Measurements from ENCODE around the gene SH2D4B.
"Not testable (repeated sequence)": the region's sequence is repeated elsewhere in the genome, so short reads cannot be mapped to it uniquely, and the experiment has no call there.

Gene SH2D4B

DNA sequence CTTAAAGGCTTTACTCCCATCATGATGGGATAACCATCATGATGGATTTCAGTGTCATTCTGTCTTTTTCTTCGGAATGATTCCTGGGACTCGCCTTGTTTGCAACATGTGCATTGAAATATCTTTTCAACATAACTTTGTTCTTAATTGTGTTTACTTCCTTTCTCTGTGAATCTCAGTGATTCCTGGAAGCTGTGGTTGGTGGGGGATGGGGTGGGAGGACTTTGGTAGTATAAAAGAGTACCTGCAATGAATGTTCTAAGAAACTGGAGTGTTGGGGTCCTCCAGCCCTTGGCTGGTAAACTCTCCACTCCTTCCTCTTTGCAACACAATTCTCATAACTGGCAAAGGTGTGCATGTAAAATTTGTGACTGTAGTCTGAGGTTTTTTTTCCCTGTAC, 11.5 kb upstream of the SH2D4B start:
- no peak for DNase-seq

DNA sequence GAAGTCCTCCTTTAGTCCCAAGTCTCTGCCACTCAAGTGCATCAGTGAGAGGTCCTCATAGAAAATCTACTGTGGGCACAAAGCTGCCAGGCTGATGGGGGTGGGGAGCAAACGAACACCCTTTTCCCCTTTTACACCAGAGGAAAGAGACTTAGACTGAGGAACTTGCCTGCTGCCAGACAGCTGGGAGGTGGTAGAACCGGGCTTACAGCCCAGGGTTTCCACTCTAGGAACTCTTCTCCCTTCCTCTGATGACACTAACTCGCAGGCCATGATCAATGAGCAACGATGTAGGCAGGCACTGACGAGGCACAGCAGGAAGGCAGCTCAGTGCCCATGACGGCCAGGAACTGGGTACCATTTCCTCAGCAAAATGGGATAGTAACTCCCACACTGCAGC, 11.0 kb upstream of the SH2D4B start:
- no peak for DNase-seq

DNA sequence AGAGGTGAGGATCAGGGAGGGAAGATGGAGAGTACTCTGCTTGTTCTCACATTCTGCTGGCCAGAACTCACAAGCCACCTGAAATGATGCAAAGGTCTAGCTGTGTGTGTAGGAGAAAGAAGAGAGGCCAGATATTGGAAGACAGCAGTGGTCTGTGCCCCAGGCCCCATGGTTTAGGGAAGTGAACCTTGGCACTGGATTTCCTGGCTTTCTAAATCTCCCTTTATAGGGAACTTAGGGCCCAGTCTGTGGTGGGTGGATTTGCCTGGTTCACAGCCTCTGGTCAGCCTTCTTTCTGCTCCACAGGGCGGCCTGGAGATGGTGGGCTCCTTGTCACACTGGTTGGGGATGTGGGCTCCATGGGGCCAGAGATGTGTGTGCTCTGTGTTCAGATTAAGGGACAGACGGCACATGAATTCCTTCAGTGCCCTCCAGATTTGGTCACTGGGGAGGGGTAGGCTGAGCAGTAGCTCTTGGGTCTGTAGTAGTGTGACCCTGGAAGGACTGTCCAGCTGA, 9.5 kb upstream of the SH2D4B start:
- no peak for DNase-seq

DNA sequence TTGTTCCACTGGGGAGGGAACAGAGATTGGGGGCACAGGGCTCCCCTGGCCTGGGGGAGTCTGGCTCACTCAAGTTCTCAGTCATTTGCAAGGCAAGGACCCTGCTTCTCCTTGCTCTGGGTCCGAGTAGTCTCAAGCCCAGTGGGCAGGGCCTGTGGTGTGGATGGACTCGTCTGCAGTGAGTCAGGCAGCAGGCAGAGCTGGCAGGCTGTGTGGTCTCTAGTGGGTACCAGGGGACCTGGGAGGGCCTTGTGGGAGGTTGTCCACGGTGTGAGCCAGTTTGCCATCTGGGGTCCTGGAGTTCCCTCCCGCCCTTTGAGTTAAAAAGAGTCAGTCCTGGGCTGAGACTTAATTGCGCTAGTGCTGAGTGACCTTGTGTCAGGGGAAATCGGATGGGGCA, 8.8 kb upstream of the SH2D4B start:
- no peak for DNase-seq

DNA sequence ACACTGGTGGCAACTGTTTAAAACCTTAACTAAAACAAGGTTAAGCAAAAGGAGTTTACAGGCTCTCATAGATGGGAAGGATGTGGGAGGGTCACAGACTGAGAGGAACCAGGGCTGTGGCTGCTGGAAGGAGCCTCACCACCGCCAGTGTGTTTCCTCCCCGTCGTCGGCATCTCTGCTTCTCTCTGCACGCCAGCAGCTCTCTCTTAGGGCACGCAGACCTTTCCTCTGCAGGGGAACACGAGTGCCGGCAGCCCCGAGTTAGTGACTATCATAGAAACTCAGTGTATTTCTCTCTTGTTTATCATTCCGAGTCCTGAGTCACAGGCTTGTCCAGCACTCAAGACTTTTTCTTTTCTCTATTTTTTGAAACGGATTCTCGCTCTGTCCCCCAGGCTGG, 8.1 kb upstream of the SH2D4B start:
- peak; percentile 24 for DNase-seq

DNA sequence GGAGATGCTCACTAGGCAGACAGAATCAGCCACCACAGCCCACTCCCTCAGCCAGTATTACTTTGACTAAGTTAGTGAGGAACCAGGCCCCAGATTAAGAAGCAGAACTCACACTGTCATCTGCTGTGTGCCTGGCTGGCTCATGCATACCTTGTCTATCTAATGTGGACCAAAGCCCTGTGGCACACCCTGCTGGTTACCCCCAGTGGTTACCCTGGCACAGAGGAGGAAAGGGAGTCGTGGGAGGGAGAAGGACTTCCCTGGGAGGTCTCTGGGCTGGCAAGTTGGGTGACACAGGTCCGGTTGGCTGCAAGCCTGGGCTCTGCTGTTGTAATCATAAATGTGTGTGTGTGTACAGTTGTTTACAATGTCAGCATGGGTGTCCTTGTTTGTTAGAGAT, 7.5 kb upstream of the SH2D4B start:
- DNase-seq, result peak; percentile 22

DNA sequence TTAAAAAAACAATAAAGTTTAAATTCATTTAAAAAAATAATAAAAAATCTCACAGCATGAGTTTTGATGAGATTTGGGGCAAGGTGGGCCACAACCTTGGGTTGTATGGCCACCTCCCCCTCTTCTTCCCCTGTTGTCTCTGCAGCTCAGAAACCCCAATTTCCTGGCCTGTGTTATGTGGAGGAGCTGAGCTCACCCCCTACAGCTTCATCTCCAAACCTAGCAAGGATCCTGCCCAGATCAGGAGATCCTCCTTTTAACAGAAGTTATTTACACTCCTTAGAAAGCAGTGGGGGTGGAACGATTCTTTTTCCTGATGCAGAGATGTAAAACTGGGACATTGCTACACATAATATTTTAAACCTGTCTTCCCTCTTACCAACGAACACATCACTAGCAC, 6.9 kb upstream of the SH2D4B start:
- DNase-seq, result no peak

DNA sequence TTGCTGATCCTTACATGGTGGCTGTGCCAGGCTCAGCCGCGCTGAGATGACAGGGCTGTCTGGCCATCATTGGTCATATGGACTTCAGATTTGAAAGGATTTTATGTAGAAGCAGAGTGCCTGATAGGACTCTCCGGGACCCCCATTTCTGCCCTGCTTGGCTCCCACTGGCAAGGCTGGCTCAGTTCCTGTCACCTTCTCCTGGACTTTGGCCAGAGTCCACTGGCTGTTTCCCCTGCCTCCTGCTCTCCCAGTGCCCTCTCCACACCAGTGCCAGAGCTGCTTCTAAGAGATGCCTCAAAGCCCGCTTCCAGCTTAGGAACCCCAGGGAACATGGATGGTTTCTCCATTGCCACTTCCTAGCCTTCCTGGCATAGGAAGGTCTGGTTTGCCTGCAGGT, 5.1 kb upstream of the SH2D4B start:
- no peak for DNase-seq

DNA sequence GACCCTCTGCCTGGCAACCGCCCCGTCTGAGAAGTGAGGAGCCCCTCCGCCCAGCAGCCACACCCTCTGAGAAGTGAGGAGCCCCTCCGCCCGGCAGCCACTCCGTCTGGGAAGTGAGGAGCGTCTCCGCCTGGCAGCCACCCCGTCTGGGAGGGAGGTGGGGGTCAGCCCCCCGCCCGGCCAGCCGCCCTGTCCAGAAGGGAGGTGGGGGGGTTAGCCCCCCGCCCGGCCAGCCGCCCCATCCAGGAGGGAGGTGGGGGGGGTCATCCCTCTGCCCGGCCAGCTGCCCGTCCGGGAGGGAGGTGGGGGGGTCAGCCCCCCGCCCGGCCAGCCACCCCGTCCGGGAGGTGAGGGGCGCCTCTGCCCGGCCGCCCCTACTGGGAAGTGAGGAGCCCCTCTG, 3.6 kb upstream of the SH2D4B start:
- DNase-seq, result not testable (repeated sequence)

DNA sequence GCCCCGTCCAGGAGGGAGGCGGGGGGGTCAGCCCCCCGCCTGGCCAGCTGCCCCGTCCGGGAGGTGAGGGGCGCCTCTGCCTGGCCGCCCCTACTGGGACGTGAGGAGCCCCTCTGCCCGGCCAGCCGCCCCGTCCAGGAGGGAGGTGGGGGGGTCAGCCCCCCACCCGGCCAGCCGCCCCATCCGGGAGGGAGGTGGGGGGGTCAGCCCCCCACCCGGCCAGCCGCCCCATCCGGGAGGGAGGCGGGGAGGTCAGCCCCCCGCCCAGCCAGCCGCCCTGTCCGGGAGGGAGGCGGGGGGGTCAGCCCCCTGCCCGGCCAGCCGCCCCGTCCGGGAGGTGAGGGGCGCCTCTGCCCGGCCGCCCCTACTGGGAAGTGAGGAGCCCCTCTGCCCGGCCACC, 3.1 kb upstream of the SH2D4B start:
- not testable (repeated sequence) for DNase-seq

DNA sequence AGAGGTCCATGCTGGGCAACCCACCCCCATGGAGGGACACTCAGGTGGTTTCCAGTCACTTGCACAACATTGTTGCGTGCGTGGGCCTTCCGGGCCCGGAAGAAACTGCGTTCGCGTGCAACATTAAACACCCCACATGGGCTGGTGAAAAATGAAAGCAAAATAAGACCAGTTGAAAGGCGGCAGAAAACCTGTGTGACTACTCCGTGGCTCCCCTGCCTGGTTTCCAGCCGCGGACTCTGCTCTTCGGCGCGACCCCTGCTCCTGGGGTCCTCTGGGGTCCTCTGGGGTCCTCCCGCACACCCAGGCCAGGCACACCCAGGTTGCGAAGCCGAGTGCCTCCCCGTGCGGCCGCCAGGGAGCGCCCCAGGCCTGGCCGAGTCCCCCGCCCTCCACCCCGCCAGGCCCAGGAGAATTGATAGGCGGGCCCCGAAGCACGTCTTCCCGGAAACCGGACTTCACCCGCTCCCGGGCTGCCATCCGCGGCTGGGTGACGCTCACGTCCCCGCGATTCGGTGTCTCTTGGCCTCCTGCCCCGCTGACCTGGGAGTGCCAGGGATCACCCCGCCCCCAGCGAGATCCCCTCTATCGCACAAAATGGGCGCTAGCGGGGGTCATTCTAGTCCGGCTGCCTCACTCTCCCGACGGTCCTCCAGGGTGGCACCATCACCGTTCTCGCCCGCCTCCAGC, 1.9 kb upstream of the SH2D4B start:
- DNase-seq, result peak; percentile 60

DNA sequence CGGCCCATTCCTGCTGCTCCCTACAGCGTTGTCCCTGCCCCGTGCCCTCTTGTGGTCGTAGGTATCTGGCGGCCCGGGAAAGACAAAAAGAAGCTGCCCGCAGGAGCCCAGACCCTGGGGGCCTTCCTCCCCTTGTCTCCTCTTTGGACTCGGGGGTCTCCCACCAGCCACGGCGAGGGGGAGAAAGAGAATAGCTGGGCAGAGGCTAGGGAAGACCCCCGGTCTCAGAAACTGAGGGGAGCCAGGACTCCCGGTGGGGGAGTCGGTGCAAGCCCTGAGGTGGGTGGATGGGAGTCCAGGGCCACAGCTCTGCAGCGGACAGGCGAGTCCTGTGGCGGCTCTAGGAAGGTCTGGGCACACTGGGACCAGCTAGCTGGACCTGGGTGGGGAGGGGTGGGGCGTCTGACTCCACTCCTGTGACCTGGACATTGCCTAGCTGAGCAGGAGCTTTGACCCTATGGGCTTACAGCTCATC, 1.3 kb upstream of the SH2D4B start:
- no peak for DNase-seq

DNA sequence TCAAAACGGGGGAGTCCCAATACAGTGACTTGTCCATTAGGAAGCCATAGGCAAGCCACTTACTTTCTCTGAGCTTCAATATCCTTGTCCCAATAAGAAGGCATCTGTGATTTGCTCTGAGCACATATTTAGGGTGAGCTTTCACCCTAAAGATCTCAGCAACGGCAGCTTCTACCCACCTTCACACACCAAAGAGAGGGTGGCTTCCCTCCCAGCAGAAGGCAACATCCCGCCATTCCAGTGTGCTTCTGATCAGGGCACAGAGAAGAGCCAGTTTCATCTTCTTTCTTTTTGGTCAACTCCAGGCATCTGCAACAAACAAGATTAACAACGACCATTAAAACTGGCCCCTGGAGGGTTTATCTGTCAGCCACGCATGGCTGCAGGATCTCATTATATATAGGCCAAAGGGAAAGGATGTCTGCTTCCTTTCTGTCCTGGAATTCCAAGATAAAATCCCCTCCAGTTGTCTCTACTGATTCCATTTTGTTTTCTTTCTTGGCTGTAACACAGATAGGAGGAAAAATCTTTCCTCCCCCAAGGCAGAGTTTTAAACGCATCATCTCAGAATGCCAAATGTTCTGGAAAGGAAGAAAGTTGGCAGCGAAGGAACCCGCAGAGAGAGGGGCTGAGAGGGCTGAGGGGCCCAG, 491 bp upstream of the SH2D4B start:
- DNase-seq, result no peak

DNA sequence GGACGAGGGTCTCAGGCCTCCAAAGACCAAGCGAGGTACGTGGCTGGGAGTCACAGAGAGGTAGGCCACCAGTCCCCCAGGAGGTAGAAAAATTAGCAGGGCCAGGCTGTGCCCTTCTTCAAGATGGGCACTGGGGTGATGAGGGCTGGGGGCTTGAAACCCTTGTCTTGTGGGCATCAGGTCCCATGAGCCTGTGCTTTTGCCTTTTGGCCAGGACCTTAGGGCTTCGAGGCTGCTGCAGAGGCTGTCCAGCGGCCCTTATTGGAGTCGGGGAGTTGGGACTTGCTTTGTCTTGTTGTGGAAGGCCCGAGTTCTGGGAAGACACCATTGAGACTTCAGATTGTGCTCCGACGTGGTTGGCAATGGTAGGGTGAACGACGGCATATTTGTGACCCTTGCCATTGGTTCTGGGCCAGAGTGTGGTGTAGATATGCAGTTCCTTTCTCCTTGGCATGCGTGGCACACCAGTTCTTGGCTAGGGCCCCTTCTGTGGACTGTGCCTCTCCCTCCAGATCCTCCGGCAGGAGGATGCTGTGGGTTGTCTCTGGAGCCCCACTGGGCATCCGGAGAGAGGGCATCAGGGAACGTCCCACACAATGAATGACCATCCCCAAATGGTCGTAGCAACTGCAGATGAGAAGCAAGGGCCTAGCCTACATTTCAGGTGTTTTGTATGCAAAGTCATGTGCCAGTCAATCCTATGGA, 931 bp downstream of the SH2D4B start:
- DNase-seq, result no peak

DNA sequence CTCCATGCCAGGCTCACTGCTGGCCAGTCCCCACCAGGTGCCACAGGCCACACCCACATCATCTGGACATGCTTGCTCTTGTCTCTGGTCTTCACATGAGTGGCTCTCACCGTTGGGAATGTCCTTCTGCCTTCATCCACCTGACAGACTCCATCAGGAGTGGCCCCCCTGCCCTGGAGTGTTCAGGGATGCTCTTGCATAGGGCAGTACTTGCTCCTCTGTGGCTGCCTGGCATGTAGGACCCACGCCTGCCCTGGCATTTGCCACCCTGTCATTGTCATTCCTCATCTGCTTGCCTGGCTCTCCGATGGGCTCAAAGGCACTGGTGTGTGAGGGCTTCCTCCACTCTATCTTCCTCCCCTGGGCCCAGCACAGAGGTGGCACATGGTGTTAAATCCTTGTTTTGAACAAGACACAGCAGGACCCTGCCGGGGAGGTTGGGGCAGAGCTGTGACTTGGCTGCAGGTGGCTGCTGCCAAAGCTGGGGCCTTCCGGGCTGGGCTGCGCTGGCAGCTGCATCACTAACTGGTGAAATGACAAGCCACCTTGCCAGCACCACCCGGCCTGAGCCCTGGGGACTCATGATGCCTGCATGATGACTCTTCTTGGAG, 1.8 kb downstream of the SH2D4B start:
- no peak for DNase-seq

DNA sequence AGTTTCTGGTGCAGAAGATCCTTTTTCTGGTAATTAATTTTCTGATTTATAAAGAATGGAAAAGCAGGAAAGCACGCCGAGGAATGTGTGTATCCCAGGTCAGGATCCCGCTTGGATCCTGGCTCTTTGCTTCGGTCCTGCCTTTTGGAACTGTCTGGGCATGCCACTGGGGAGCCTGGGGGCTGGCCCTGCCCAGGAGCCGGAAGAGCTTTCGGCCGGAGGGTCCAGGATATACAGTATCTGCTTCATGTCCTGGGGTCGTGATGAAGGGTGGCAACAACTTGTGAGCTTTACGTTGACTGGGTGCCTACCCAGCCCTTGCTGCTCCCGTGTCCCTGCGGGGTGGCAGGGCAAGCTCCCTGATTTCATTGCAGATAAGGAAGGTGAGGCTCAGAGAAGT, 2.4 kb downstream of the SH2D4B start:
- no peak for DNase-seq

DNA sequence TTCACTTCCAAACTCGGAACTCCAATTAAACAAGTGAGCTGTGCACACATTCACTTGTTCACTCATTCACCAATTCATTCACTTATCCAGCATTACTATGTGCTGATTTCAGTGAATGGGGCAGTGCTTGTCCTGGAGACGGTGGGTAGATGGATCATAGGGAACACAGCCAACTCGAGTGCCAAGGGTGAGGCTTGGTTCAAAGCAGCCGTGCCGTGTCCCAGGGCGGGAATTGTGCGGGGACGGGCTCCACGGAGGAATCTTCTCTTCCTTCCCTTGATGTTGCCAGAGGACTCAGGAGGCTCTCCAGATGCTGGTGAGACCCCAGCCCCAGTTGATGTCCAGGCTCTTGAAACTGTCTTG, 2.9 kb downstream of the SH2D4B start:
- DNase-seq, result no peak

DNA sequence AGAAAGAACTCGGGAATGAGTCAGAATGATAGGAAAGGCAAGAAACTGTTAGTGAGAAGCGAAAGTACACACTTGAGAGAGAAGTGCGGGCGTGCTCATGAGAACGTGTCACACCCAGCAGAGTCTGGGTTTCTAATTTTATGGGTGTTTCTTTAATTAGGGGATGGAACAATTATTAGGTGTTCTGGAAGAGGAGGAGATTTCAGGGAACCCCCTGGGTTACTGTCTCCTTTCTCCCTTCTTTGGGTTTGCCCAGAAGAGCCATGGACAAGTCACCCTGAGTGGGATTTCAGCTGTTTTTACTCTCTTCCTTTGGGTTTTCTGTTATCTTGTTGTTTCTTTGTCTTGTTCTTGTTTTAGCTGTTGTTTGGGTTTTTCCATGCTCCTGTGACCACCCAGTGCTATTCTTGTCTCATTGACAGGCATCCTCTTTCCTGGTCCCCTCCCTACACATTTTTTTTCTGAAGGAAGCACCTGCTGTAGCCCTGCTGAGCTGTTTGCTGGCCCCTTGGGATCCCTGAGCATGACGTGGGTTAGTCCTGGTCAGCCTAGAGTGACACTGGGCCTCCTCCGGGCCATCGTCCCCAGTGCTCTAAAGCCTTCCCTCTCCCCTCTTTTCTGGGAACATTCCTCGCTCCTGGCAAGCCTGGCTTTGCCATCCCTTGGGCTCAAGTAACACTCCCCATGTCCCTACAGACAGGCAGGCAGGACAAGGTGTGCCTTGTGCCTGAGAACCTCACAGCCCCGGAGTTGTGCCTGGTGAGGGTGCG, 3.5 kb downstream of the SH2D4B start:
- no peak for DNase-seq

DNA sequence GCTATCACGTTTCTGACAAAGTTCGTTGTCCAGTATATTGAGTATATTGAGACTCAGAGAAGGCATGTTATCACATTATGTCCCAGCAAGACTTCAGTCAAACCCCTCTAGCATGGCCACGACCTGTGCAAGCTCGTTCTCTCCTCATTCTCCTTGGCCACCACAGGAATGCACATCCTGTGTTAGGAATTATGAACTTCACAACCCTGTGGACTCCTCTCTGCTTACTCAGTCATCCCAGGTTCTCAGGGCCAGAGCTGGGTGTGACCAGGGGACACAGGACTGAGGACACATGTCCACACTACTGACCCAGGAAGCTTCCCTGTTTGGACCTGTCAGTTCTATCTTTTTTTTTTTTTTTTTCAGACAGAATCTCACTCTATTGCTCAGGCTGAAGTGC, 4.4 kb downstream of the SH2D4B start:
- DNase-seq, result no peak

DNA sequence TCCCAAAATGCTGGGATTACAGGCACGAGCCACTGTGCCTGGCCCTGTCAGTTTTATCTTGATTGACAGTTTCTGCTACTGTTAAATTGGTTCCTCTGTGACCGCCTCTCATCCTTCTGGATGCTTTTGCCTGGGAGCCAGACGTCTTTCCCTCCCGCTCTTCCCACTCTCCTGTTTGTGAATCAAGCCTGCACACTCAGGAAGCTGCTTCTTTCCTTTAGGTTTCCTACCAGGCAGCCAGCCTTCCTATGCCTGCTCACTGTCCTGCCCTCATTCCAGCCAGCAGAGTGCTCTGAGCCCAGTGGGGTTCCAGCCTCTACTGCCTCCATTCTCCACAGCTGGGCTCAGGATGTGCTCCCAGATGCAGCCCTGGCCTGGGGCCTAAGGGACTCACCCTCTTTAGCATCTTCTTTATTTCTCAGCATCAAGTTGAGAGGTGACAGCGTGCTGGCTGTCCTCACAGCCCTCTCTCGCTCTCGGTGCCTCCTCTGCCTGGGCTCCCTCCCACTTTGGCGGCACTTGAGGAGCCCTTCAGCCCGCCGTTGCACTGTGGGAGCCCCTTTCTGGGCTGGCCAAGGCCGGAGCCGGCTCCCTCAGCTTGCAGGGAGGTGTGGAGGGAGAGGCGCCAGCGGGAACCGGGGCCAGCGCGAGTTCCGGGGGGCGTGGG, 5.1 kb downstream of the SH2D4B start:
- DNase-seq, result no peak

DNA sequence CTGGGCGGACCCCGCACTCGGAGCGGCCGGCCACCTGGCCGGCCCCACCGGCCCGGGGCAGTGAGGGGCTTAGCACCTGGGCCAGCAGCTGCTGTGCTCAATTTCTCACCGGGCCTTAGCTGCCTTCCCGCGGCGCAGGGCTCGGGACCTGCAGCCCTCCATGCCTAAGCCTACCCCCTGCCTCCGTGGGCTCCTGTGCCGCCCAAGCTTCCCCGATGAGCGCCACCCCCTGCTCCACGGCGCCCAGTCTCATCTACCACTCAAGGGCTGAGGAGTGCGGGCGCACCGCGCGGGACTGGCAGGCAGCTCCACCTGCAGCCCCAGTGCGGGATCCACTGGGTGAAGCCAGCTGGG, 5.6 kb downstream of the SH2D4B start:
- DNase-seq, result not testable (repeated sequence)

DNA sequence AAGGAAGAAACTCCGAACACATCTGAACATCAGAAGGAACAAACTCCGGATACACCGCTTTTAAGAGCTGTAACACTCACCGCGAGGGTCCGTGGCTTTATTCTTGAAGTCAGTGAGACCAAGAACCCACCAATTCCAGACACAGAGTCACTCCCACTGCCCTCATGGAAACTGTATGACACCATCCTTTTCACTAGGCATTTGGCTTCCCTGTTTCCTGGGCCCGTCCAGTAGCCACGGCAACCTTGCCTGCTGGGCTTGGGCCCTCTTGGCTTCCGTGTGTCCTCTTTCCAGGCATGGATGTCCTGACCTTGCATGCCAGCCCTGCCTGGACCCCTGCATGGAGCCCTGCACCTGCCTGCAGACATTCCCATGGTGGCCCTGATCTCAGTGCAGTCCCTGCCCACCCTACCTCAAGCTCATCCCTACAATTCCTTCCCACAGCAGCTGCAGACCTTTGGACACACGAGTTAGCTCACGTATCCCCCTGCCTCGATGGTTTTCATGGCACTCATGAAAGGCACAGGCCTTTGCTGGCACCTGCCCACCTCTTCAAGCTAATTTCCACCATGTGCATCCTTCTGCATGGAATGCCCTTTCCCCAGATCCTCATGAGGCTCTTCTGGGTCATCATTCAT, 6.7 kb downstream of the SH2D4B start:
- DNase-seq, result no peak
